HG03442 (cell line): ENCODE results near the gene CCDC85C.

ENCODE experiments used
- ATAC-seq: cut with Tn5 transposase; IDR thresholded peaks from one replicate; pipeline ENCODE4 v1.9.1; 2021; ENCODE audit warnings: mild to moderate bottlenecking, moderate library complexity; ENCODE audit not compliant: unreplicated experiment

CCDC85C gene

GRCh38 chr14:99514552-99515300, 89.3 kb downstream of the CCDC85C start:
- ATAC-seq: no peak

DNA sequence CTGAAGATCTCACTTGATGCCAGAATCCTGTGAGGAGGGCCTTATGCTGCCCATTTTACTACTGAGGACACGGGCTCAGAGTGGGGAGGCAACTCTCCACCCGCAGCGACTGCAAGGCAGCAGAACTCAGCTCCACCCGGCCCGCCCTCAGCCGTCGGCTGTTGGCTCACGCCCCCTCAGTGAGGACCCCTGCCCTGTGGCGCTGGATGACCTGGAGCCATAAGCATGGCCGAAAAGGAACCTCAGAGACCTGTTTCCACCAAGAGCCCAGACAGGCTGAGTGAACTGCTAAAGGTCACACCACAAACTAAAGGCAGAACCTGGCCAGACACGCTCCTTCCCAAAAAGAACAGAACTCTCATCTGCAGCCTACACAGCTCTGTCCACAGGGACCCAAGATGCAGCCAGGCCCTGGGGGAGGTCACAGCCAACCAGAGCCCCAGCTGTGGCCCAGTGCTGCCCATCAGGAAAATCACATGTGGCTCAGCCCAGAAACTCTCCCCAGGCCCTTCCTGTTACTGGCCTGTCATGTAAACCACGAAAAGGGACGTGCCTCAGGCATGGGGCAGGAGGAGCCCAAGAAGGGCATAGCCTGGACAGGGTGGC, 90.0 kb downstream of the CCDC85C start:
- no peak for ATAC-seq

- ATAC-seq: no peak
Measured at GRCh38 chr14:99513183-99513694, 90.8 kb downstream of the CCDC85C start.

DNA sequence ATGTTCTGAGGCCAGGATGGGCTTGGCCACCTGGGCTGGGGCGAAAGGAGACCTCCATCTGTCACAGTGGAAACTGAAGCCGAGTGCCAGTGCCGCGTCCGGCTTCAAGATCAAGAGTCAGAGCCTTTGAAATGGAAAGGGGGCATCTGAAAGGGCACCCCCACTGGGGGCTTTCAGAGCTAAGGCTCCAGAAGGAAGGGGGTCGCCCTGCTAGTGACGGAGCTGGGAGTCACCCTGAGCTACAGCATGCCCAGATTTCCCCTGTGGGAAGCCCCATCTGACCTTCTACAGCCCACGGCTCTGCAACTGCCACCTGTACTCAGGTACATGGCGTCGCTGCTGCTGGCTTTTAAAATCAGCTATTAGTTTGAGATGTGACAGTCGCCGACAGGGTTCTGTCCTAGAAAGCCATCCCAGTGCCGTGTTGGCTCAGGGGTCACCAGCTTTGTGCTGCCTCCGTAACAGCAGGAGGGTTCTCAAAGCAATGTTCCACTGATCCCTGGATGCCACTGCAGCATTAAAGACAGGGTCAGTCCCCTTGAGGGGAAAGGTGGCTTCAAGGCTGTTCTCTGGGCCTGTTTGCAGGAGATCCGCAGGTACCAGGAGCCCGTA, 91.3 kb downstream of the CCDC85C start:
- no peak for ATAC-seq

- ATAC-seq: no peak
Measured at GRCh38 chr14:99512110-99512449, 91.9 kb downstream of the CCDC85C start.

GRCh38 chr14:99511421-99512109, 92.4 kb downstream of the CCDC85C start:
- ATAC-seq: no peak

- ATAC-seq: no peak
Measured at GRCh38 chr14:99510556-99511139, 93.4 kb downstream of the CCDC85C start.

- no peak for ATAC-seq
Measured at GRCh38 chr14:99509871-99510555, 94.0 kb downstream of the CCDC85C start.

- ATAC-seq: no peak
Measured at GRCh38 chr14:99508896-99509629, 94.9 kb downstream of the CCDC85C start.

- no peak for ATAC-seq
Measured at GRCh38 chr14:99507860-99508640, 96.0 kb downstream of the CCDC85C start.

- no peak for ATAC-seq
Measured at GRCh38 chr14:99506276-99506675, 97.7 kb downstream of the CCDC85C start.

DNA sequence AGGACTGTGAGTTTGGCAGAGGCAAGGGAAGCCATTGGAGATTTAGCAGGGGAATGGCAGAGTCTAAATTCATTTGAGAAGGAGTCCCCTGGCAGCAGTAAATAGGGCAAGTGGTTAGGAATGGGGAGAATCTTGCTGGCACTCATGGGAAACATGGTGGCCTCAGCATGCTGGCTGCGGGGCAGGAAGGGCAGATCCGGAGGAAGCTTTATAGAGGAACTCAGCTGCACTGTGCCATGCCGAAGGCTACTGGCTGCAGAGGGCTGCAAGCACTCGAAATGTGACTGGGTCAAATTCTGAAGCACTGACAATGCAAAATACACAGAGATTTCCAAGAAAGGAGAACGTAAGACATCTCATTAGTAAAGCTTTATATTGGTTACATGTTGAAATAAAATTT, 98.9 kb downstream of the CCDC85C start:
- no peak for ATAC-seq

GRCh38 chr14:99503848-99504453, 100.1 kb downstream of the CCDC85C start:
- ATAC-seq: no peak

DNA sequence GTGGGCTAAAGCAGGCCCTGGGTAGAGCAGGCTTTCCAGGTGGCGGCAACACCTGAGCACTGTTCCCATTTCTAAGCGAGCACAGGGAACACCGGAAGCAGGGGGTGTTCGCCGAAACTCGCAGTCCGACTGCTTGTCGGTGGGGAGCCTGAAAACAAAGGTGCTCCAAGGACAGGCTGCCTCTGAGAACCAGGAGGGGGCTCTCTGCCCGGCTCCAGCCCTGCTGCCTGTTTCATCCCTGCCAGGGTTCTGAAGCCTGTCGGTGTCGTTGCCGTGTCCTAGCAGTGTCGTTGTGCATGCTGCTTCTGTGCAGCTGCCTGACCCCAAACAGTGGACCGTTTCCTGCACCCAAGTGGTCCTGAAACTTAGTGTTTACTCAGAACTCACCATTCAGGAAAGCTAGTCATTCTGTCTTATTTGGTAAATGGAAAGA, 101.0 kb downstream of the CCDC85C start:
- ATAC-seq: no peak

GRCh38 chr14:99497894-99498293, 106.1 kb downstream of the CCDC85C start:
- ATAC-seq: no peak

DNA sequence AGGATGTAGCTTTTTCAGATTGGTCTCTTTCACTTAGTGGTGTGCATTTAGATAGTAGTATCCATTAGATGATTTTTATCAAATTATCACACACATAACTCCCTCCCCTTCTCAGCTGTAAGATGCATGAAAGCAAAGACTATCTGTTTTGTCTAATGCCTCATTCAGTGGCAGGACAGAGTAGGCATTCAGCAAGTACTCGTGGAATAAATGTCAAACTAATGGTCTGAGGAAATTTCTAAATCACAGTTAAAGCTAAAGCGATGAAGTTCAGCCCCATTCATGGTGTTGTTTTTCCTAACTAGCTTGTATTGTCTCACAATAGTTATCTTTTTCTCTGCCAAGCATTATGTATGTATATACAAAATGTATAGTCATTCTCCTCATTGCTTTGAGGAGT, 106.7 kb downstream of the CCDC85C start:
- ATAC-seq: no peak

DNA sequence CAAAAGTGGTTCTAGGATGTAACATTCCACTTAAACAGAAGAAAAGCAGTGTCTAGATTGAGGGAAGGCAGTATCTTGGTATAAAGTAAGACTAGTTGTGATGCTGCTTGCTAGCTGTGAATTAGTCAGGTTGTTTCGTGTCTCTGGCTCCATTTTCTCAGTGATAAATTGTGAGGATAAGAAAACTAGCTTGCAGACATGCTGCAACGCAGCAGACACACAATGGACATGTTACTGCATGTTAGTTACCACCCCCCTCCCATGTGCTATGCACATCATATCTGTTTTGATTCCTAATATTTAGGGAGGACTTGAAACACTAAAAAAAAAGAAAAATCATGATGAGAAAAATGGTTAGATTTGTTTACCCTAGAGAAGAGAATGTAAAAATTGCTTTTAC, 119.9 kb downstream of the CCDC85C start:
- no peak for ATAC-seq

DNA sequence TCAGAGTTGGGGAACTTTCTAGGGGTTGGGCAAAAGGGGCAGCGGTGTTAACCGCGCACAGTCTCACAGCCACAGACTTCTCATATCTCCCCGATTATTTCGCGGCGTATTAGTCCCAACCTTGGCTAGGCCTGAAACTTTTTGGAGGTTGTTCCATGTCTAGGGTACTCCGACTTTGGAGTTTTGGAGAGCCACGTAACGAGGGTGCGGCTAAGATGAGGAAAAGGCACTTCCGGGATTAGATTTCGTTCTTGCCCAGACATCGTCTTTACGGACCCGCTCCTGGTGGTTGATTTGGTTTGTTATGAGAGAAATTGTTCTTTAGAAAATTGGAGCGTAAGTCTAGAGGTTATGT, 122.3 kb downstream of the CCDC85C start:
- no peak for ATAC-seq
